T-helper 1 cell treated with Interleukin-12 subunit alpha and Interleukin-12 subunit beta and Interleukin-4 antibody, amounts not matched to agents 30 ng/mL and 1 ng/mL, for 36 hours (primary cell): Measurements from ENCODE around the gene ZNF544. TPM values are rescaled to one million over a fixed set of nuclear protein-coding genes. Genes with fewer than 3 reads are reported as not detected.
"Not testable (repeated sequence)": the region's sequence is repeated elsewhere in the genome, so short reads cannot be mapped to it uniquely, and the experiment has no call there.

Experiments used
- intact Hi-C: fragments of 100-400 bp; cut with micrococcal nuclease; formaldehyde crosslinking; loops from one replicate; pipeline ENCODE4 v1.15.1; 2024
- total RNA-seq: library from RNA; stranded (reverse); gene quantifications from 2 replicates; pipeline ENCODE4 v1.2.3, GENCODE V29; 2022

ZNF544 gene
- total RNA-seq, 1 donor from 2014 or later, result 42.0 TPM

DNA sequence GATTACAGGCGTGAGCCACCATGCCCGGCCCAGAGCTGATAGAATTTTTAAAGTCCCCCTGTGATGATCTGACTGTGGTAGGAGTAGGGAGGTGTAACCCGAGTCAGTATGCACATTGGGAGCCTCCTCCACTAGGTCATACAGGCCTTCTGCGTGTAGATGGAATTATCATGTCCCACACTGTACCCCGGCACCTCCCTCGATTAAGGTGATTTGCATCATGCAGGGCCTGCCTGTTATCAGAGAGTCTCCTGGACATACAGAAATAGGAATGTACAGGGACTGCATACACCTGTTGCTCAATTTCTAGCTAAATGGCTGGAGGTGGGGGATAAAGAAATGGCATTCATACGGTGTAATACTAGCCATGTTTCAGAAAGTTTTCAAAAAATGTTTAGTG is 75.5 kb downstream of the ZNF544 start:
- intact Hi-C loops, result loop anchor here (2.0 kb wide), 2 partner anchors 173 to 827 kb away; partner anchors contain the start of genes ZNF446 and ZNF772

DNA sequence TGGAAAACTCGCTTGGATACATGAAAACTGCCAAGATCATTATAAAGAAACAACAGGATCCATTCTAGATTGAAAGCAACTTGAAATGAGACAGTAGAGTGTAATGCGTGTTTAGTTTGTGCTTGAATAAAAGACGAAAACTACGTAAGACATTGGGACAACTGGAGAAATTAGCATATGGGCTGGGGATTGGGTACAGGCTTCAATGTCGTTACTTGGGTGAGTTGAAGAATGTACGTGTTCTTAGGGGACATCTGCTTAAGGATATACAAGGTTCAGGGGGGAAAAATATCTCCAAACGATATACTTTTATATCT is 76.0 kb downstream of the ZNF544 start:
- intact Hi-C loops, result loop anchor here (1.0 to 2.0 kb wide), 24 partner anchors 22 to 1064 kb away; partner anchors contain the start of genes RPS5, ZNF132, ZNF17 and ZNF274

DNA sequence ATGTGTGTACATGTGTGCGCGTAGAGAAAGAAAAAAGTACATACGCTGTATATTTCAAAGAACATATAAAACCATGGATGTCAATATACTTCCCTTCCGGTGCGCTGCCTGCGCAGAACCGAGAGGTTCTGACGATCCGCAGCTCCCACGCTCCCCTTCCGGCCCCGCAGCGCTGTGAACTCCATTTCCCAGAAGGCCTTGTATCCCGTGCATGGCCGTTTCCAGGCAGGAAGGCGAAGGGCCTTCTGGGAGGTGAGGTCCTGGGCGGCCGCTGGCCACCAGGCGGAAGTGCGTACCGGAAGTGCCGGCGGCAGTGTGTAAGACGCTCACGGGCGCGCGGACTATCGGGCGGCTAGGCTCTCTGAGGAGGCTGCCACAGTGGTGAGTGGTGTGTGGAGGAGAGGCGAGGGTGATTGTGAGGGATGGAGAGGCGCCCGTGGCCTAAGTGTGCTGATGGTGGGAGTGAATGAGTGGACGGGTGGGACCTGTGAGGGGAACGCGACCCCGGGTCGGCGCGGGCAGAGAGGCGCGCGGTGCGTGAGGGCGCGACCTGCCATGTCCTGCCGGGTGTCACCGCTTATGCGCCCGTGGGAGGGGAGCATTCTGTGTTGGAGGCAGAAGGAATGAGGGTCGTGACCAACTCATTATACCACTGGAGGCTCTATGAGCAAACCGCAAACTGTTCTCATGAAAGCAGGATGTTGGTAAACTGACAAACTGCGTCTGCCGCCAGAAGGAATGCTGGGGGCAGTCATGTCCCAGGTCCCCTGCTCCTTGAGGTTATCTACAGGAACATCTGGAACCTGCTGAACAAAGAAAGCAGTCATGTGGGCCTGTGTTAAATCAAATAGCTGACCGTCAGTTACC is 76.6 kb downstream of the ZNF544 start, which contains the start of gene ERVK3-1:
Gene ERVK3-1, plus strand, starts transcription at position 313 of the 867 bp plus-strand sequence. CDS start 6,792 bp downstream, outside the sequence.
- intact Hi-C loops, result loop anchor here (1.0 to 2.0 kb wide), 24 partner anchors 21 to 1065 kb away; partner anchors contain the start of genes RPS5, ZNF132, ZNF17 and ZNF274

DNA sequence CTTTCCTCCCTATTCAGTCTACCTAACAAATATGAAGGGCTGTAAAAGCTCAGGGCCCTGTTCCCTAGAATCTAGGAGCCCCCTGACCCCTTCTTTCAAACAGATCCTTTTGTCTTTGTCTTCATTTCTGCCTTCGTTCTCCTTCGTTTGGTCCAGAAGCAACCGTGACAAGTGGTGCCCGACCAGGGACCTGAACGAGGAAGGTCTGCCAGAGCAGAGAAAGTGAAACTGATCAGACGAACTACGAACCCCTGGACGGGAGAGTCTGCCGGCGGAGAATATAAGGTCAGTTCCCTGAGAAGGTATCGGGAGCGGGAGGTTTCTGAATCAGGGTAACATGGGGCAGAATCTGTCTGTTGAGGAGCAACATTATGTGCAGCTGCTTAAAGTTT is 77.2 kb downstream of the ZNF544 start:
- intact Hi-C loops, result loop anchor here (1.0 to 2.0 kb wide), 24 partner anchors 20 to 1066 kb away; partner anchors contain the start of genes RPS5, ZNF132, ZNF17 and ZNF274

DNA sequence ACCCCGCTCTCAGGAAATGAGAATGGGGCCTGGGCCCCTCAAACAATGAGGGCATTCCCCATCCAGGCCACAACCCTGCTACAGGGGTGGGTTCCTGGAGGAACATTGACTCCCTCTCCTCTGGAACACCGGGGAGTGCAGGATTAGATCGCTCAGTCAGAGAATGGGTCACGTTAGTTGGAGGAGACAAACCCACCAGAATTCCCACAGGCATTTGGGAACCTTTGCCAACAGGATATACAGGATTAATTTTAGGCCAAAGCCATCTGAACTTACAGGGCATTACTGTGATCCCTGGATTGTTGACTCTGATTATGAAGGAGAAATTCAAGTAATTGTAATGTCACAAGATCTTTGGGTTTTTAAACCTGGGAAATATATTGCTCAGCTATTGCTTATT is 79.0 kb downstream of the ZNF544 start:
- intact Hi-C loops, result no loop called here

DNA sequence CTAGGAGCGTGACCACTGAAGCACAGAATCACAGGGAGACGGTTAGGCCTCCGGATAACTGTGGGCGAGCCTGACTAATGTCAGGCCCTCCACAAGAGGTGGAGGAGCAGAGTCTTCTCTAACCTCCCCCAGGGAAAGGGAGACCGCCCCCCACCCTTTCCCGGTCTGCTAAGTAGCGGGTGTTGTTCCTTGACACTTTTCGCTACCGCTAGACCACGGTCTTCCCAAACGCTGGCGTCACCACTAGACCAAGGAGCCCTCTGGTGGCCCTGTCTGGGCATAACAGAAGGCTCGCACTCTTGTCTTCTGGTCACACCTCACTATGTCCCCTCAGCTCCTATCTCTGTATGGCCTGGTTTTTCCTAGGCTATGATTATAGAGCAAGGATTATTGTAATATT is 82.0 kb downstream of the ZNF544 start:
- intact Hi-C loops, result not testable (repeated sequence)

DNA sequence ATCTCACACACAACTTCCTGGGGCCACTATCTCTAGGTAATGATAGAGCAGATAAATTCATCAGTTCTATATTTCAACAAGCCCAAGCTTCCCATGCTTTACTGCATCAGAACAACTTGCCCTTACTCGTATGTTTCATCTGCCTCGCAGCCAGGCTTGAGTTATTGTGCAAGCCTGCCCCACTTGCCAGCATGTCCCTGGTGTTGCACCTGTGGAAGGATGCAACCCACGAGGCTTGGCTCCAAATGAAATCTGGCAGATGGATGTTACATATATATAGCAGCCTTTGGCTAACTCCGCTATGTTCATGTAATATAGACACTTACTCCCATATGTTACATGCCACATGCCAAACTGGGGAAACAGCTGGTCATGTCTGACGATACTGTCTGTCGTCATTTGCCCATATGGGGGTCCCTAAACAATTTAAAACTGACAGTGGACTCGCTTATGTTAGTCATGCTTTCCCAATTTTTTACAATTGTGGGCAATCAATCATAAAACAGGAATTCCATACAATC is 82.7 kb downstream of the ZNF544 start:
- intact Hi-C loops, result no loop called here

Other genes with a start within 250 kb of the ZNF544 start
- gene ZNF606, start 226.1 kb upstream of the ZNF544 start, total RNA-seq, result 9.2 and 11.5 TPM in 2 replicates
- not detected in 2 replicates for gene ZSCAN1, start 194.9 kb upstream of the ZNF544 start, total RNA-seq
- 0.12 TPM in 1 of 2 replicates, not detected in the other for gene ZNF135, start 169.6 kb upstream of the ZNF544 start, total RNA-seq
- gene ZSCAN18, start 130.7 kb upstream of the ZNF544 start, total RNA-seq, result 4.3 and 5.0 TPM in 2 replicates
- gene ZNF329, start 78.1 kb upstream of the ZNF544 start, total RNA-seq, result 2.7 and 2.8 TPM in 2 replicates
- 20.7 and 21.0 TPM in 2 replicates for gene ZNF274, start 45.9 kb upstream of the ZNF544 start, total RNA-seq
- 4.9 and 5.5 TPM in 2 replicates for gene ZNF8, start 50.0 kb downstream of the ZNF544 start, total RNA-seq
- 64.8 and 68.1 TPM in 2 replicates for gene ERVK3-1, start 76.5 kb downstream of the ZNF544 start, total RNA-seq
- gene ZSCAN22, start 98.1 kb downstream of the ZNF544 start, total RNA-seq, result 4.5 and 4.9 TPM in 2 replicates
- 6.9 and 10.5 TPM in 2 replicates for gene A1BG, start 124.6 kb downstream of the ZNF544 start, total RNA-seq
- 0.64 and 1.0 TPM in 2 replicates for gene ZNF497, start 133.8 kb downstream of the ZNF544 start, total RNA-seq
- gene ZNF837, start 152.1 kb downstream of the ZNF544 start, total RNA-seq, result 1.1 and 1.6 TPM in 2 replicates
- gene RPS5, start 158.4 kb downstream of the ZNF544 start, total RNA-seq, result 894 and 904 TPM in 2 replicates
- 0.29 TPM in 1 of 2 replicates, not detected in the other for gene RNF225, start 166.7 kb downstream of the ZNF544 start, total RNA-seq
- gene ZNF584, start 179.7 kb downstream of the ZNF544 start, total RNA-seq, result 8.0 and 9.0 TPM in 2 replicates
- gene ZNF132, start 211.2 kb downstream of the ZNF544 start, total RNA-seq, result 3.7 and 3.8 TPM in 2 replicates
- gene ZNF324B, start 222.7 kb downstream of the ZNF544 start, total RNA-seq, result 11.1 and 11.4 TPM in 2 replicates
- gene ZNF324, start 238.2 kb downstream of the ZNF544 start, total RNA-seq, result 10.6 and 12.6 TPM in 2 replicates
- gene ZNF446, start 247.4 kb downstream of the ZNF544 start, total RNA-seq, result 7.8 and 9.3 TPM in 2 replicates